Umbilical cord (tissue), 2 donors: ENCODE results near the gene S100A11. TPM values are rescaled to one million over a fixed set of nuclear protein-coding genes. Genes with fewer than 3 reads are reported as not detected.

Experiments
- DNase-seq: peaks from one replicate; pipeline ENCODE4 v3.0.0-alpha.2; 2015; ENCODE audit warnings: low spot score
- total RNA-seq: library from RNA; depleted of rRNA; stranded (reverse); fragments of >200 nt; gene quantifications from one replicate; pipeline ENCODE4 v1.2.3, GENCODE V29; 2014; ENCODE audit warnings: low replicate concordance; ENCODE audit not compliant: insufficient read depth

S100A11 gene
- total RNA-seq, 1 donor from 2014 or later = 29.1 TPM

DNA sequence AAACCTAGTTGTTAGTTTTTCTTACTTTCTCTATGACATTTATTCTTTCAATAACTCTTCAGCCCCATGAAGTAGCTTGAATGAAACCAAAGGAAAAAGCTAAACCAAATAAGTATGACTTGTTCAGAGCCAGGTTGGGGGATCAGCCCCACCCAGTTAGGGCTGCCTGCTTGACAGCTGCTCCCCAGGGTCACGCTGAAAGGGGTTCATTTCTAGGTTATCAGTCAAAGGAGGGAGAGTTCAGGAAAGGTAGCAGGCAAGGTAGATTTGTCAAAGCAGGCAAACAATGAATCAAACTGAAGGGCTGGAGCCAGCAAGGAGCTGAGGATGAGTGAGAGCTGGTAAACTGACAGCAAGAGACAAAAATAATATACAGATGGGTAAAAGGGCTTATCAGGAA lies 3.1 kb upstream of the S100A11 start:
- DNase-seq = no peak

DNA sequence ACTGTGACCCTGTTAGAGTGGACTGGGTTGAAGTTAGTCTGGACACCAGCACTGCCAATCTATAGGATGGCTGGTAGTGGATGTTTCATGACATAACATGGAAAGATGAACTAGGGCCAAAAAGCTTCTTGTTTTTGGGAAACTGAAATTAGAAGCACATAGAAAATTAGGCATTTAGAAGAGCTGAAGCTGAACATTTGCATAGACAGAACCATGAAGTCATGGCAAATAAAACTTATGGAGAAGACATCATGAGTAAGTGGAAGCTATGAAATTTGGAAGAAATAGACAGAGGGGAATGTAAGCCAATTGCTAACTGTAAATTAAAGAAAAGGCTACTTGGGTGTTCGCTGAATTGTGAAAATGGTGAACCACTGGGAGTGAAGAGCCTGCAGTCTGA lies 2.7 kb upstream of the S100A11 start:
- no peak for DNase-seq

DNA sequence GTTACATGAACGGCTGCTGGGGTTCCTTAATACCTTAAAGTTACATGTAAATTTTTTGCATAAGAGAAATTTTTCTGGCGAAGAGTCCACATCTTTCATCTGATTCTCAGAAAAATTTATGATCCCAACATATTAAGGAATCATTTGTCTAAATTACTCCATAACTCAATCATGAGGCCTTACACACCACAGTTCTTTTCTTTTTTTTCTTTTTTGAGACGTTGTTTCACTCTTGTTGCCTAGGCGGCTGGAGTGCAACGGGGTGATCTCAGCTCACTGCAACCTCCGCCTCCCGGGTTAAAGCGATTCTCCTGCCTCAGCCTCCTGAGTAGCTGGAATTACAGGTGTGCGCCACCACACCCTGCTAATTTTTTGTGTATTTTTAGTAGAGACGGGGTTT lies 2.1 kb upstream of the S100A11 start:
- DNase-seq = no peak

DNA sequence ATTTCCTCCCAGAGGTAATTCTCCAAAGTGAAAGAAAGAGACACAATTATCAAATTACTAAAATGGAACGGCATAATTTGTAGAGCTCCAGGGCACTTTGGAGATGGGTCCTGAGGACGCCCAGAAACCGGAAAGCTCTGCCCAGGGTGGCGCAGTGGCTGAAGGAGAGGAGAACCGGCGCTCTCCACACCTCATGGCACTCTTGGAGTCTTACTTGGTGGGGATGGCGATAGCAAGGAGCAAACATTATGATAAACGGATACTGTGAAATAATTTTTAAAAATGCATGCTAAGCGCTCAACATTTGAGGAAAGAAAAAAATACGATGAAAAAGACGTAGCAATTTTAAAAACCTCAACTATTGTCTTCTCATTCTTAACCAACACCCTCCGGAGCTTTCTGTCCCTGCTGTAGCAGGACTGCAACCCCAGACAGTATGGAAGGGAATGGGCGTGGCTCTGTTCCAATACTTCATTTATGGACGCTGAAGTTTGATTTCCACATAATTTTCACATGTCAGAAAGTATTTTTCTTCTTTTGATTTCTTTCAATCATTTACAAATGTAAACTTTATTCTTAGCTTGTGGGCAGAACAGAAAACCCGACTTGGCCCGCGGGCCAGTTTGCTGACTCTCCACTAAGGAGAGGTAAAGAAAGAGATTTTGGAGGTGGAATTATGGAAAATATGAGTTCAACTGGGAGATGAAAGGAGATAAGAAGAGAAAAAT lies 1.1 kb downstream of the S100A11 start:
- peak; percentile 63 for DNase-seq

DNA sequence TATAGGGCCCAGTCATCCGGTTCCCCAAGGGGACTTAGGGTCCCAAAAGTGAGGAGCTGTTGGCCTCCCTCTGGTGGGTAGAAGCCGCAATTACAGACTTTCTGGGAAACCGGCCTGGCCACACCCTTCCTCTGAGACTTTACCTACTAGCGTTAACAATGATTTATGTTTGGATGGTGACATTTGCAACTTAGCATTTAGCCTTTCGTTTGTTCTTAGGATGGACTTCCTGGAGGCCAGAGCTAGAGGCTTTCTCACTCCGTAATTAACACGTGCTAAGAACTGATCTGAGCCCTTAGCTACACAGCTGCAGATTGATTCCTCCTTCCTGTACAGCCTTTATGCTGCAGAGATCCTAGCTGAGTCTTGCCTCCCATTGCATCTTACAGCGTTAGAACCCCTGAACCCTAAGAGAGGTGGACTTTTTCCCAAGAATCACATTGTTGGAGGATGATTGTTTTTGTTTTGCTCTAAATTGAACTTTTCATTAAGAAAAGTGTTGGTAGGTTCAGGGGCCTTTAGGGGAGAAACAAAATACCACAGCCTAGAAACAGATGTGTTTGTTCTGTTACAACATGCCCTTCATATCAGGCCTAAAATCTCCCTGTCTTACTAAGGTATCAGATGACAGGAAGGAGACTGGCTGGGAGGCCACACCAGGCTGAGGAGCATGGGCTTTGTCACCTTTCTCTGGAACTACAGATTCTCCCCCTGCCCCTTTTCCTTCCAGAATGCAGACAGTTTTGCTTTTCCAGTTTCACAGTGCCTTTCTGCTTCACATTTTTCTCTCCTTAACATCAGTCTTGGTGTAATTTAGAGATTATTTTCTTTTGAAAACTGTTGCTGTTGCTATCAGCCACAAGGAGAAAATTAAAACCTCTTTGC lies 1.9 kb downstream of the S100A11 start:
- peak; percentile 79 for DNase-seq

DNA sequence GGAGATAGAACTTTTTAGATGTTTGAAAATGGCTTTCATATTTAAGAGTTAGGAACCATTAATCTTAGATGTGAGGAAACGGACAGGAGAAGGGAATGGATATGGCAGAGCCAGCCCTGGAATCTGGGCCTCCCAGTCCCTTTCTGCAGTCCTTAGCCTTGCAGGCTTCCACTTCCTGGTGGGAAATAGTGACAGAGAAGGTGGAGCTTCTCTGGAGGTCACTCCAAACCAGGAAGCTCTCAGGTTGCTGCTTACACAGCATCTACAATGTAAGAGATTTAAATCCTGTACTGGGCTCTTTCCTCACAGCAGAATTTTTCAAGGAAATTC lies 2.5 kb downstream of the S100A11 start:
- DNase-seq = no peak

DNA sequence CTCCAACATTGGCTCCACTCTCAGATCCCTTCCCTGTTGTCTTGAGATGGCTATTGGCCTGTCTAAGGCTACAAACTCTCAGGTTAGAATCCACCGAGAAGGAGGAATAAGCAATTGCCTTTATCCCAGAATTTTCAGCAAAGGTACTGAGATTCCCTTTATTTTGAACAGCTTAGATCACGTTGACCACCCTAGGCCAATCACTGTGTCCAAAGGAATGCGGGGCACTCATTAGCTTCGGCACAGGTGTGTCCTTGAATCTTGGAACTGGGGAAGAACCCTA lies 6.9 kb downstream of the S100A11 start:
- DNase-seq = no peak

DNA sequence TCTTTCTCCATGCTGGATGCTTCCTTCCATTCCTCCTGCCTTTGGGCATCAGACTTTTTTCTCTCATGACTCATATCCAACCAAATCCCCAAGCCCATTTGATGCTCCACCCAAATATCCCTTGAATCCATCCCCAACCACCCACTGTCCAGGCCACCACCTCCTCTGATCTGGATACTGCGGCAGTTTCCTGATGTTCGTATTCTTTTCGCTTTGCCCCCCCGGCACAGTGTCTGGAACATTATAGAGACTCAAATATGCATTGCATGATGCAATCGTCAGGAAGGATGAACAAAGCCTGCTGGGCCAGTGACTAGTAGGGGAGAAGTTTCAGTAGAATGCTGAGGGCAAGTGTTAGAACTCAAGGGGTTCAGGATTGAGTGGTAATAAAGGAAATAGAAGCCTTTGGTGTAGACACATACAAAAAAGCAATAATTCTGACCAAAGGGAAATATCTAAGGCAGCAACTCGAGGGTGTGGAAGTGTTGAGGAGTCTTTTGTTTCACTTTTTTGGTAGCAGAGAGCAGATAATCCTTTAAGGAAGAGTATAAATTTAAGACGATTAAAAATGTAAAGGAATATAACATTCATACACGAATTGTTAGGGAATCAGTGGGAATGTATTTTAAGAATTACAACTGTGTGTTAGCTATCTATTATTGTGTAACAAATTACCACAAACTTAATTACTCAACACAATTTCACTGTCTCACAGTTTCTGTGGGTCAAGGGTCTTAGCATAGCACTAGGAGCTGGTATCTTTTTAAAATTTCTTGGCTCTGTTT lies 7.5 kb downstream of the S100A11 start:
- no peak for DNase-seq

DNA sequence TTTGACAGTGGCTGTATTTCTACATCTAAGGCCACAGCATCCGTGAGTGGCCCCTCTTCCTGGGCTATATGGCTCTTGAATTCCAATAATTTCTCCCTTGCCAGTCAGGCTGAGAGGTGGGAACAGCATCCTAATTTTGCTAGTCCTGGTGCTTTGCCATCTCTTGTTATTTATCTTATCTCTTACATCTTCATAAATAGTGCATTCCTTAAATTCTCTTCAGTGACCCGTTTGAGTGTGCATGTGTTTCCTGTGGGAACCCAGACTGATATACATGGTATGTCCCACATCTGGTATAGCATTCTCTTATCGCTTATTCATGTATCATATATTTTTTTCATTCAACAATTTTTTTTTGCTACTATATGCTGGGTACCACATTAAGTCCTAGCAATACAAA lies 9.9 kb downstream of the S100A11 start:
- DNase-seq = no peak

DNA sequence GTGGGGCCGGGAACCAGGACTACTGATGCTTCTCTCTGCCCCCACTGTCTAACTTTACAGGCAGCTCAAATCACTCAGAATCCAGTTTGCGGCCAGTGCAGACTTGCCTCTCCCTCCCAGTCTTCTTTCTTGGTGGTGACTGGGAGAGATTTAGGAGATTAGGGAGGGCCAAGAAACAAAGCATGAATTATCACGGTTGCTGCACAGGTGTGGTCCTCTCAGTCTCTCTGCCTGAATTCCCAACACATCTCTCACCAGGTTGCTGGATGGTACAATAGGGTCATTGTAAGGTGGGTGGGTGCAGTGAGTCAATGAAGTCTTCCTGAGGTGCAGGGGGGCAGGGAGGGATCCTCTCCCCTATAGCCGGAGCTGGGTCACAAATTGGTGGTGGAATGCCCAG lies 12.6 kb downstream of the S100A11 start:
- peak; percentile 58 for DNase-seq

DNA sequence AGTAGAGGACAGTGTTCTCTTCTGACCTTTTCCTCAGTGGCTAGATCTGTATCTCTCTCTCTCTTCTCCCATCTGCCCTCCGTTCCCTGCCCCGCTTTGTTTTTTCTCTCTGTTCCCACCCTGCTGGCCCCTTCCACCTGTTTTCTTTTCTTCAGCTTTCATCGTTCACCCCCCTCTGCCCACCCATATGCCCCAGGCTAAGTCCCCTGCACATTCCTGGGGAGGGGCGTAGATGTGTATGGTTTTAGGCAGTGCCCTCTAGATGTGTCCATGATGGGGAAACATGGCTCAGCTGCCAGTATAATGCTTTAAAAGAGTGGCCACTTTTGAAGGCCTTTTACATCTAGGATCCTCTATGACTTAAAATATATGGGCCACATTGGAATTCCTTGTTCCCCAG lies 13.6 kb downstream of the S100A11 start:
- no peak for DNase-seq

DNA sequence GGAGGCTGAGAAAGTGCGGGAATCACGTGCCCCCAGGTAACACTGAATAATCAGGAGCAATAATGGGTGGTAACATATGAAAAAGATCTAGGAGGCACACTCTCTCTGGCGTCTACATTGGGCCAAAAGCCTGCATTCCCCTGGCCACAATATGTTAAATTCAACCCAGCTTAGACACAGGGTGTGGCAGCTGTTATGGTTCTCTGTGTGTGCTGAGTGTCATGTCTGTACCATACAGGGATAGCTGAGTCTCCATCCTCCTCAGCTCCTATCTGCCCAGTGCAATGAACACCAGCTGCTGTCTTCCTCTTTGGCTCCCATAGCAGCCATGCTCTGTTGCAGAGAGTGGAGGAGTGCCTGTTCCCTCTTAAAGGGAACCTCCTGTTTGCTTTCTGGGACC lies 14.3 kb downstream of the S100A11 start:
- no peak for DNase-seq

DNA sequence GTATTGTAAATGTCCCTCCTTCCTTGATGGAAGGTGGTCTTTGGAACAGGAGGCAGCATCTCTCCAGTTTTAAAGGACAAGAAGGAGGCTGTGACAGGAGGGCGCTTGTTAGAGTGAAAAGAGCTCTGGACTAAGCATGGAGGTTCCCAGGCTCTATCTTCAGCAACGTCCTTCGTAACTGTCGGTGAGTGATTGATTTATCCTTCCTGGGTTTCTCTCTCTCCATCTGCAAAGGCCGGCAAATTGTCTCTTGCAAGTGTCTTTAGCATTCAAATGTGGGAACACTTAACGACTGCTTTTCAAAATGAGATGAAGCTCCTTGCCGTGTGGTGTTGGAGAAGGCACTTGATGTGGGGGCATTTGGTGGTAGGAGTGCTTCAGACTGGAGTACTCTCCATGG lies 15.2 kb downstream of the S100A11 start:
- DNase-seq = no peak

DNA sequence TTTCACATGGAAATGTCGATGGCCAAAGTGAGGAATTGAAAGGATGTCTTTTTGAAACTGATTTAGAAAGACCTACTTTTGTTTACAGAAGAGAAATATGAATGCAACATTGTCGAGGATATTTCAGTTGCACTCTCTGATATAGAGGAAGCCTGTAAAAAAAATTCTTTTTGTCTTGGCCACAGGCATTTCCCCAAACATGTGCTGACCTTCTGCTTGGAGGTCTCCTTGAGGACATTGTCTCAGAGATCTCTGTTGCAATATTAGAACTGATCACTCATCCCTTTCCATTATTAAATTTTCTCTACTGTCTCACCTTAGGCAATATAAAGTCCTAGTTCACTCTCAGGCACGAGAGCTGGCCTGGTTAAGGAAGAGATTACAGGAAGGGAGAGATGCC lies 16.0 kb downstream of the S100A11 start:
- DNase-seq = no peak

DNA sequence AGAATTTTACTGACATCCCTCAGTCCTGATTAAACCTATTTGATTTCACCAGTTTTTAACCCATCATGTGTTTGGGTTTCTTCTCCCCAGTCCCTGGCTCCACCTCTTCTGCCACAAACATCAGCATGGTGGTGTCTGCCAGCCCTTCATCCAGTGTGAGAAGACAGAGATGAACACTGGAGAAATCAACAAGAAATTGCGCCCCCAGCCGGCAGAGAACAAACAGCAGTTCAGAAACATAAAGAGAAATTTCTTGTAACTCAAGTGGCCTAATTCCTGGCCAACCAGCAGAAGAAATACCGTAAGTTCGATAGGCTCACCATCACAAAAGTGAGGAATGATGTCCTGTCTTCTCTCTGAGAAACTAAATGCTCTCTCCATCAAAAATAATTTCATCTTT lies 18.3 kb downstream of the S100A11 start:
- no peak for DNase-seq

DNA sequence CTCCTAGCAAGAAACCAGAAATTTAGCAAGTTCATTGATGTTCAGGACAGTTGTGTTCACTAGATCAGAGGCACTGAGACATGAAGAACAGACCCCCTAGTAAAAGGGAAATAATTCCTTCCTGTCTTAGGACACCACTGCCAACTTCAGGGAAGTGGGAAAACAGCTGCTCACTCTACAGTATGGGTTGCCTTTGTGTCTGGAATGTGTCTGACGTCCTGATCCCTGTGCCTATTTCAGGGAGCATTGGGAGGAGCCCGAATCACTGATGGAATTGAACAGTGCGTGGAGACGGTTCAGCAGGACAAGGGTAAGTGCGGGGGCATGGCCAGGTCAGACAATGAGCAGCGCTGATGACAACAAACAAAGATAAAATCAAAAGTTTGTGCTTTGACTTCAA lies 21.0 kb downstream of the S100A11 start:
- DNase-seq = no peak

DNA sequence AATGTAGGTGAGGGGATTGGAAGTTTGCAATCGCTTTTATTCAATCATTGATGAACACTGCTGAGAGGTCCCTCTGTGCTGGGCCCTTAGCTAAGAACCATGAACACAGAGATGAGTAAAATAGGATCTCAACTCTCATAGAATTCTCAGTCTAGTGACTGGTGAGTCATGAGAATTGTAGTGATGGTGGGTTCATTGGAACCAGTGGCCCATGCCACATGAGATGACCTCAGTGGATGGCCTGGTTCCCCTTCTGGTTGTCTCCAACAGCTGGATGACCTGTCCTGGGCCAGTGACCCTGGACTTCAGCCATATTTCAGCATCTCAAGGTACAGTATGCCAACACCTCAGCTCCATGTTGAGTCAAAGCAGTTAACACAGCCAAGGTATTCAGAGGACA lies 21.9 kb downstream of the S100A11 start:
- DNase-seq = no peak

DNA sequence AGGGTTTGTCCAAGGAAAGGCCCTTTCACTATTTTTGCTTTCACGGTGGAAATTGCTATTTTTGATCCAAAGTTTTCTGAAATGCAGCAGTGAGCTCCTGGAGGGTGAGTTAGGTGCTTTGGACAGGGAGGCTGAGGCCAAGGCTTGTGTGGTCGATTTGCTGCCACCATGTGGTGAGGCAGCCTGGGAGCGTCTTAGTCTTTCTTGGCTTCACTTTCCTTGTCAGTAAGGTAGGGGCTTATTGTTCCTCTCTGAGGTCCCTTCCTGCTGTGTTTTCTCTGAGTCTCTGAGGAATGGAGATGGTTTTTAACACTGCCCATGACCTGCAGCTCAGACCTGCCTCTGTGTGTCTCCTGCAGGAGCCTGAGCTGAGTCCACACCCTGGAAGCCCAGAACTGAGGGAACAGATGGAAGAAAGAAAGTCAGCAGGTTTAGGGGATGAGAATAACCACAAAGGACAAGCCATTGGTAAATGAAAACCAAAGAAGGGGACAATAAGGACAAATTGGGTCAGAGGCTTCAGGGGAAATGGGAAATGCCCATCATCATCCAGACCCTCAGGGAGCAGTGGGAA lies 23.1 kb downstream of the S100A11 start:
- DNase-seq = no peak

DNA sequence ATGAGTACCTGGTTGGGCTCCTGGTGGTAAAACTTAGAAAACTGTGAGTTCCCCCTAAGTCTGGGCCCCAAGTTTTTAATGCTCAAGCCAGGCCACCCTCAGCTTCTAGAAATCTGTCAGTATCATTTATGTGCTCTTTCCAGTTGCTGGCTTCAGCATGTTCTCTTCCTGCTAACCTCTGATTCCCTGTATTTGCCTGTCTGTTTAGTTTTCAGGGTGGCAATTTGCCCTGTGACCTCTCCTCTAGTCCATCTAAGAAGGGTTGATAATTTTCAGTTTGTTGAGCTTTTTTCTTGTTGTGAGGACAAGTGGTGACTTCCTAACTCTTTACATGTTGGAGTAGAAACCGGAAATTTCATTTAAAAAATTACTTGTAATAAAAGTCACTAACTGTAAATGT lies 27.1 kb downstream of the S100A11 start:
- DNase-seq = no peak

DNA sequence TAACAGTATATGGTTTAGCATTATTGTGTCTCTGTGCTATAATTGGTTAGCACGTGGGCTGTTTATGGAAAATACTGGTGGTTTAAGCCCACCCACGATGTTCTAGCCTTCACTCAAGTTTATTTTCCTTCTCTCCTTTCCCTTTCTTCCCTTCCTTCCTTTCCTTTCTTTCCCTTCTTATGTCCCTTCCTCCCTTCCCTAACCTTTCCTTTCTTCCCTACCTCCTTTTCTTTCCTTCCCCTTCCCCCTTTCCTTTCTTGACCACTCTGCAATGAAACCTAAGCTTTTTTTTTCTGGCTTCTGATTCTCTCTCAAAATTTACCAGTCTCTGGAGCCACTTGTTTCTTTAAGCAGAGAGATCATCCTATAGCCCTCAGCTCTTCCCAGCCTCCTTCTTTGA lies 29.8 kb downstream of the S100A11 start:
- no peak for DNase-seq

DNA sequence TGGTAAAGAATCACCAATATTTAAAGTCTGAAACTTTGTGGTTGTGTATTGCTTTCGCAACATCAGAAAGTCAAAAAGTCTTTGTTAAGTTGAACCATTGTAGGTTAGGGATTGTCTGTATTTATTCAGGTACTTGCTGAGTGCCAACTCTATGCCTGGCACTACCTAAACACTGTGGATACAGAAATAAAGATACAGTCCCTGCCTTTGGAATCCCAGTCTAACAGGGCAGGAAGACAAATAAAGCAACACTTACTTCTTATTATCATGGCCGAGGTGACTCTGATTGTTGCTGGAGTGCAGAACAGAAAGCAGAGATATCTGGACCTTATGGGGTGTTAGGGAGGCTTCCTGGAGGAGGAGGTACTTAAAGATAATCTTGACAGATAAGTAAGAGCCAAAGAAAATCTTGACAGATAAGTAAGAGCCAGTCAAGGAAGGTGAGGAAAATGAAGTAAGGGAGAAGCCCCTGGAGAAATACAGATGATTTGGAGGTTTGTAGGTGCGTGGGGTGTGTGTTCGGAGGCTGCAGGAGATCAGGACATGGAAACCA lies 31.4 kb downstream of the S100A11 start:
- DNase-seq = no peak

DNA sequence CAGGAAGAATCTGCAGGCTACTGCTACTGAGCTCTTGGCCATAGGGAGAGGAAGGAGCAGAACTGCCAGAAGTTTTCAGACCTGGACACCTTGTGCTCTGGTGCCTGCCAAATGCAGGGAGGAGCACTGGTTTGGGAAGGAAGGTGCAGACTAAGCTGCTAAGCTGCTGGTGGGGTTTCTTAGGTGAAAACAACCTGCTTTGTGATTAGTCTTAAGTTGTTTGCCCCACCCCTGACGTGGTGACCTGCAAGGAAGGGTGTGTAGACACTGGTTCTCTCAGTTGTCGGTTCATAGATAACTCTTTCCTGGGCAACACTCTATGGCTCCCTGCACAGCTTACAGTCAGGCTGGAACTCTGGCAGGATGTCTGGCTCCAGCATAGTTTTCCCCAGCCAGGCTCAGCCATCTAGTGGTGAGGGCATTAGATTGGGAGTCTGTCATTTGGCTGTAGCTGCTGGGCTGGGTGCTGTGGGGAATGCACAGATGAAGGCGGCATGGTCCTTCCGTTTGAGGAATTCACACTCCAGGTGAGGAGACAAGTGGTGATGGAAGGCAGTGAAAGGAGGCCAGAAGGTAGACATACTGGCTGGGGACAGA lies 32.9 kb downstream of the S100A11 start:
- DNase-seq = no peak
